Stimulated activated CD8-positive, alpha-beta memory T cell treated with anti-CD3 and anti-CD28 coated beads, Interleukin-2, amount 100 ng/mL, for 1 hour (primary cell): ENCODE measurements around the gene N4BP3.

Experiments used
- DNase-seq, 2 donors: peaks; one replicate each; pipeline ENCODE4 v3.0.0-alpha.2; 2020; ENCODE audit warnings: low read depth in 2 of 2

The N4BP3 gene

GRCh38 chr5:178098685-178099084, 14.6 kb upstream of the N4BP3 start:
- no peak for DNase-seq

GRCh38 chr5:178103612-178104011, 9.7 kb upstream of the N4BP3 start:
- no peak for DNase-seq

GRCh38 chr5:178104492-178104891, 8.8 kb upstream of the N4BP3 start:
- DNase-seq: no peak

- no peak for DNase-seq
These were observed 7.2 kb upstream of the N4BP3 start for GRCh38 chr5:178106086-178106485.

- no peak for DNase-seq
These were observed 6.6 kb upstream of the N4BP3 start for GRCh38 chr5:178106556-178107239.

- no peak for DNase-seq
These were observed 5.5 kb upstream of the N4BP3 start for GRCh38 chr5:178107756-178108310.

- DNase-seq: no peak
These were observed 4.9 kb upstream of the N4BP3 start for GRCh38 chr5:178108446-178108845.

- DNase-seq: no peak
These were observed 4.4 kb upstream of the N4BP3 start for GRCh38 chr5:178108966-178109365.

GRCh38 chr5:178110511-178110910, 2.8 kb upstream of the N4BP3 start:
- no peak for DNase-seq

- no peak for DNase-seq
These were observed 1.4 kb upstream of the N4BP3 start for GRCh38 chr5:178111925-178112324.

- DNase-seq: no peak
These were observed 787 bp upstream of the N4BP3 start for GRCh38 chr5:178112545-178112944.

GRCh38 chr5:178113841-178114324, 551 bp downstream of the N4BP3 start:
- DNase-seq: no peak

GRCh38 chr5:178114325-178115135, 1.2 kb downstream of the N4BP3 start:
- peak in 1 of 2 donors; percentile 31 for DNase-seq

GRCh38 chr5:178115136-178115813, 1.9 kb downstream of the N4BP3 start:
- DNase-seq: no peak

- no peak for DNase-seq
These were observed 2.4 kb downstream of the N4BP3 start for GRCh38 chr5:178115814-178116142.

GRCh38 chr5:178116143-178116885, 3.0 kb downstream of the N4BP3 start:
- DNase-seq: peak; percentile 54 to 58

- no peak for DNase-seq
These were observed 4.8 kb downstream of the N4BP3 start for GRCh38 chr5:178117923-178118701.

- DNase-seq: no peak
These were observed 6.7 kb downstream of the N4BP3 start for GRCh38 chr5:178119915-178120606.

GRCh38 chr5:178120607-178121357, 7.5 kb downstream of the N4BP3 start:
- peak; percentile 41 to 68 for DNase-seq
